Stimulated activated CD4-positive, alpha-beta T cell treated with anti-CD3 and anti-CD28 coated beads, Interleukin-1b, Interleukin-23, amount 100 ng/mL, for 1 hour (primary cell): Measurements from ENCODE around the gene GPC3.
"Not testable (repeated sequence)": the region's sequence is repeated elsewhere in the genome, so short reads cannot be mapped to it uniquely, and the experiment has no call there.

Source experiments
- DNase-seq, 2 donors: peaks; one replicate each; pipeline ENCODE4 v3.0.0-alpha.2; 2020; ENCODE audit warnings: low read depth in 2 of 2

The GPC3 gene

DNA sequence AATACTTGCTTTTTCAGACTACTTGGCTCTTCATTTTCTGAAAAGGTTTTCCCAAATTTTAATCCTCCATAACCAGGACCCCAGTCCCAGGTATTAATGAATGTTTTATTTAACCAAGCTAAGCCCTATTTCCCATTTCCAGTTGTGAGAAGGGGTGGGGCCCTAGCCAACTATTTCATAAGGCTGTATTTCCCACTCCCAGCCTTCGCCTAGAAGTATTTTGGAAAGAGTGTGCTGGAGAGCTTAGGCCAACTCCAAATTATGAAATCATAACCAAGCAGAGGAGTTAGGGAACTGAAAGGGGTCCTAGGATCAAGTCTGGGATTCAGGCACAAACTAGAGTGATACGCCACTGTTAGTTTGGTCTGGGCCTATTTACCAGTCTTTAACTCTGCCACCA lies 421.7 kb downstream of the GPC3 start:
- no peak for DNase-seq

DNA sequence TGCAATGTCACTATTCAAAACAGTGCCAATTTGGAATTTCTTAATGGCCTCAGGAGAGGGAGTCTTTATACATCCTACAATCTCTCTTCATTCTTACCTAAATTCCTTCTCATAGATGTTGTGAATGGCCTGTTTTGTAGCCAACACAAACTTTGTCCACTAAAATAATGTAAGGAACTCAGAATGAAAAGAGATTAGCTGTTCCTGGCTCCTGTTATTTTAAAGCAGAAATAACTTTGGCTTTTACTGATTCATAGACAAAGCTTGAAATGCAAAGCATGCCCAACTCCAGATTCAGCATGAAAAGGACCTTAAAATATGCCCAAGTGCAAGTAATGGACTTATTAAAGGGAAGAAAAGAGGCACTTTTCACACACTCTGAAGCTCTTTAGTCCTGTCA lies 424.1 kb downstream of the GPC3 start:
- no peak for DNase-seq

GRCh38 chrX:133559909-133560308 lies 425.5 kb downstream of the GPC3 start:
- no peak for DNase-seq

- no peak for DNase-seq
These were observed 429.5 kb downstream of the GPC3 start for GRCh38 chrX:133555782-133556458.

DNA sequence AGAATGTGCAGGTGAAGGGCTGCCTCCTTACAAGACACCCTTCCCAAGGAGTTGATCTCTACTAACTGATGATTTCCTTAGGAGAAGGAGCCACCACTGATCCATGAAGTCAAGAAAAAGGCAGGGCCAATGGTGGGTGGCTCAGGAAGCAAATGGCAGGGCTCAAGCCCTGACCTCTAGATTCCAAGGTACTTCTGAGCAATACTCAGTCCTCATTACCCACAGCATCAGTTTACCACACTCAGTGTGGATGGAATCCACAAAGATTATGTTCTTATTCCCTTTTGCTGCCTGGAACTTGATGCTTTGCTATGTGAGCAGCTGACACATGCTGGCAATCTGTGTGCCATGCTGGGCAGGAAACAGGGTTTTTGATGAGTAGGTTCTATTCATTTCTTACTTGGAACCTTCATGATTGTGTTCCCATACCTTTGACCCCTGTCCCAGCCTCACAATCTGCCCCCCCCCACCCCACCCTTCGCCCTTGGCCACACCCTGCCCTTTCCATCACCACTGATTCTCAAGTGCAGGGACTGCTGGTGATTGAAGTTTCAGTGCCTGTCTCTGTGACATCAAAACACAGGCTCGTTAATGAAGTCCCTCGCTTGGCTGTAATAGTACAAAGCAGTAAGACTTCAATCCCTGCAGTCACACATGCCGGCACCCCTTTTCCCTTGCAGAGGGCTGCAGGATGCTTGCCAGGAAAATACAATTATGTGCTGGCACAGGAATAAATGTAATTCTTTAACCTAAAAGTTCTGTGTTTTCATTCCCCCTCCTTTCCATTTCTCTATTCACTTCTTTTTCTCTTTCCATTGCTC lies 434.5 kb downstream of the GPC3 start:
- DNase-seq, result no peak

DNA sequence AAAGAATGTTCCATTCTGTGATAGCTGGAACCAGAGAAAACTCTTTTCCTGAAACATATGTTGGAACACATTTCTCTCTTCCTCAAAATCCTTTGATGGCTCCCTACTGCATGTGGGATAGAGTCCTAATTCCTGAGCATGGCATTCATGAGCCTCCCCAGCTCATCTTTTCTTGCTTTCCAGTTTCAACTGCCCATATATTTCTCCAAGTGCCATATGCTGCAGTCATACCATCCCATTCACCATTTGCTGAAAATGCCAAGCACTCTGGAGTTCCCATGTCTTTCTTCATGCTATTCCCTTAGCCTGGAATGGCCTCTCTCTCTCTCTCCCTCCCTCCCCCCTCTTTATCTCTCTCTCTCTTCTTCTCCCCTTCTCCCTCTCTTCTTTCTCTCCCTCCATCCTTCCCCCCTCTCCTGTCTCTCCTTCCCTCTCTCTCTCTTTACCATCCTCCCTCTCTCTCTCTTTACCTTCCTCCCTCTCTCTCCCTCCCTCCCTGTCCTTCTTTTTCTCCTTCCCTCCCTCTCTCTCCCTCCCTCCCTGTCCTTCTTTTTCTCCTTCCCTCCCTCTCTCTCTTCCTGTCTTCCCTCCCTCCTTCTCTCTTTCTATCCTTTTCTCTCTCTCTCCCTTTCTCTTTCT lies 436.0 kb downstream of the GPC3 start:
- DNase-seq, result no peak

DNA sequence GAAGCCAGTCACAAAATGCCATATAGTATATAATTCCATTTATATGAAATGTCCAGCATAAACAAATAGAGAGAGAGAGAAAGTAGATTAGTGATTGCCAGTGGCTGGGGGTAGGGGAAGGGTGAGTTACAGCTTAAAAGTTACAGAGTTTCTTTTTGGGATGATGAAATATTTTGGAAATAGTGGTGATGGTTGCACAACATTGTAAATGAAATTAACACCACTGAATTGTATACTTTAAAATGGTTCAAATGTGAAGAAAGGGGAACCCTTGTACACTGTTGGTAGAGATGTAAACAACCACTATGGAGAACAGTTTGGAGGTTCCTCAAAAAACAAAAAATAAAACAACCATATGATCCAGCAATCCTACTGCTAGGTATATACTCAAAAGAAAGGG lies 439.0 kb downstream of the GPC3 start:
- DNase-seq, result no peak

- DNase-seq, result no peak
These were observed 440.6 kb downstream of the GPC3 start for GRCh38 chrX:133544778-133545177.

GRCh38 chrX:133544115-133544514 lies 441.3 kb downstream of the GPC3 start:
- no peak for DNase-seq

GRCh38 chrX:133543654-133544053 lies 441.7 kb downstream of the GPC3 start:
- DNase-seq, result no peak

- DNase-seq, result no peak
These were observed 442.9 kb downstream of the GPC3 start for GRCh38 chrX:133542476-133542875.

DNA sequence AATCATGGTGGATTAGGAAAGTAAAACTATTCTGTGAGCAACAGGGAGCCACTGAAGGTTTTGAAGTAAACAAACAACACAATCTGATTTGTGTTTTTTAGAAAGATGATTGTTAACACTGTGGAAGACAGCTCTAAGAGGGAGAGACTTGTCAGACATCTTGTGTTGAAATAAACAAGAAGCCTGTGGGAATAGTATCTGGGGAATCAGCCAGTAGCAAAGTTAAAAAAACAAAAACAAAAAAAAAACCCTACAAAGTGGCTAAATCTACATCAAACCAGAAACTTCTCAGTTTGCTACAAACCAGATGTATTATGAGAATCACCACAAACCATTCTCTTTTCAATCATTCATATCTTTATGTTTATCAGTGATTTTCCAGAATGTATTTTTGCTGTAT lies 444.4 kb downstream of the GPC3 start:
- no peak for DNase-seq

DNA sequence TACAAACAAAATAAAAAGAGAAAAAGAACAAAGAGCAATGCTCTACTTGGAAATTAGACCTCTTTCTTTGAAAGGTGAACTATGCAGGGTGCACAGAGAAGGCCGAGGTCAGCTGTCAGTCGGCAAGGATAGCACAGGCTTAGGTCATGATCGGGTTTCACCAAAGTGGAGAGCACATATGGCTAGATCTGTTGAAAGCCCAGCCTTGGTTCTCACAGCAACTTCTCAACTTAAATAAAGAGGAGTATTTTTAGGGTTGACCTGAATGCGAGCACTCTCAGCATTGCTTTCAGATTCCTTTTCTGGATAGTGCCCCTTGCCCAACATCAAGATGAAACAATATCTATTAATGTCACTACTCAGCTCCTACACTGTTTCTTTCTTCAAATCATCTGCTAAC lies 447.2 kb downstream of the GPC3 start:
- no peak for DNase-seq

- DNase-seq, result no peak
These were observed 448.3 kb downstream of the GPC3 start for GRCh38 chrX:133537142-133537541.

- no peak for DNase-seq
These were observed 450.3 kb downstream of the GPC3 start for GRCh38 chrX:133535066-133535465.

DNA sequence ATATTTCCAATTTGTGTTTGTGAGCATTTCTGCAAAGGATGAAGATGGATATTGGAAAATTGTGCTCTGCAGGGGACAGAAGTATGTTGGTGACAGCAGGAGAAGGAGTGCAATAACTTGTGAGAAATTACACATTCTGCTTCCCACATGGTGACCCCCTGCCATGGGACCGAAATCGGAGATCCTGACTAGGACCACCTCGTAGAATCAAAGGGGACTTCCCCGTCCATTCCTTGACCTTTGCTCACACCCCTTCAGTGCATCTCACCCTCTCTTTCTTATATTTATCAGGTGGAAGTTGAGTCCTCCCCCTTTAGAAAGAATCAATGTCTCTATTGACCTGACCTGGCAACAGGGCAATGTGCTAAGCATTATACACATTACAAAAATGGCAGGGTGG lies 451.2 kb downstream of the GPC3 start:
- no peak for DNase-seq

DNA sequence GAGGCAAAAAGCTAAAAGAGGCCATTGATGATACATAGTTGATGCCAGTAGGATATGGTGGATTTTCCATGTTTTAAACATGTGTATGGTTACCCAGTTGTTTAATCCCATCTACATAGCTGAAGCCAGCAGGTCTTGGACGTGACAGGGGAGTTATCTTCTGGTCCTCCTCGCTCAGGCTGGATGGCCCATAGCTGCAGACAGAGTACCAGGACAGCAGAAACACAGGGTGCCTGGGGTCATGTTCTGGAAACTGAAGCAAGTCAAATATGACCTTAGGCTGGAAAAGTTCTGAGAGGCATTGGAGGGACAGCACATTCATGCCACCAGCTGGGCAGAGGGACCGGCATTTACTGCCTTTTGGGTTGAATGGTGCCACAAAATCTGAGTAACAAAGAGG lies 452.1 kb downstream of the GPC3 start:
- no peak for DNase-seq

GRCh38 chrX:133530960-133531359 lies 454.4 kb downstream of the GPC3 start:
- DNase-seq, result no peak

DNA sequence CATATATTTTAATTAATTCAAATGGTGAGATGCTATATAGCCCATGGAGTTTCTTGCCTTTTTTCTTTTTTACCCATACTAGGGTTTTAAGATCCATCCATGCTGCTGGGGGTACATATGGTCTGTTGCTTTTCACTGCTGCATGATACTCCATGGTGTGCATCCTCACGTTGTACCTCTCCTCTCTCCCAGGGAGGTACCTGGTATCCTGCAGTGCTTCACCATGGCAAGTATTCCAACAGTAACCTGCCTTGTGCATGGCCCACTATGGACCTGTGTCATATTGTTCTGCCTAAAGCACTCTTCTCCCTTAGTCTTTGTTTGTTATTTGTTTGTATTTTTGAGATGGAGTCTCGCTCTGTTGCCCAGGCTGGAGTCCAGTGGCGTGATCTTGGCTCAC lies 455.8 kb downstream of the GPC3 start:
- no peak for DNase-seq

DNA sequence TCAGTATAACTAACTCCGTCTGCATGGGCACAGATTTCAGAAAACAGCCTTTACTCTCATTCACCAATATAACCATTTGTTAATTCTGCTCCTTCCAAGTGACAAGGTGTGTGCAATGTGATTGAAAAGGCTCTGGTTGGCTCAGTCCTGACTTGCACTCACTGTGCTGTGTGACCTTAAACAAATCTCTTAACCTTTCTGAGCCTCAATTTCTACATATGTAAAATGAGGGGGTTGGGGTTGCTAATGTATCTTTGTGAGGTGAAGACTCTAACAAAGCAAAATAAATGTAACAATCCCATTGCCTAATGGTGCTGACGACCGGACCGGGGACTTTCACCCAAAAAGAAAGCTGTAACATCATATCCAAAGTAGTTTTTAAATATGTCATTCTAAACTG lies 457.6 kb downstream of the GPC3 start:
- no peak for DNase-seq

- no peak for DNase-seq
These were observed 458.0 kb downstream of the GPC3 start for GRCh38 chrX:133527415-133527814.

- not testable (repeated sequence) for DNase-seq
These were observed 458.6 kb downstream of the GPC3 start for GRCh38 chrX:133526773-133527172.

DNA sequence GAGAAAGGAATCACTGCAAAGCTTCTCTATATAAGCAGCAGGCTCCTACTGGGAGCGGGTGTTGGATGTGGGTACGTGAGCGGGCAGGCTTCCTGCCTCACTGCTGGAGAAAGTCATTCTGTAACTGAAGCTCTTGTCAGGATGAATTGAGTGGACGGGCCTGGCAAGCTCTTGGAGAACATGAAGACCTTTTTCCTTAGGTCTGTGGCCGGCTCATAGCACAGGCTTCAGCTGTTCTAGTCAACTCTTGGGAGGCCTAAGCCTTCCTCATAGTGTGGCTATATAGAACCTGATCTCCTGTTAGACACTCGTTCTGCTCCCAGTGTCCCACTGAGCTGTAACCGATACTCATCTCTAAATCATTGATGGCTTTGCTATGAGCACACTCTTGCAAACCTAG lies 461.9 kb downstream of the GPC3 start:
- no peak for DNase-seq
